Bronchial epithelial cell (primary cell): Measurements from ENCODE around the gene MBL2. TPM values are rescaled to one million over a fixed set of nuclear protein-coding genes. Genes with fewer than 3 reads are reported as not detected.

Source experiments
- DNase-seq: peaks from one replicate; pipeline ENCODE4 v3.0.0-alpha.2; 2010; ENCODE audit warnings: low read depth
- FAIRE-seq: peaks from 2 replicates; lab custom pipeline; 2011; peaks lifted over from hg19 to GRCh38; lab: Jason Lieb, UNC
- H3K27me3 ChIP-seq: 2 replicates; pipeline ENCODE4 v1.5.1; 2011; ENCODE audit warnings: low read length; ENCODE audit not compliant: control insufficient read depth, insufficient read depth
- H3K36me3 ChIP-seq: 2 replicates; pipeline ENCODE4 v1.5.1; 2011; ENCODE audit warnings: low read length; ENCODE audit not compliant: control insufficient read depth, insufficient read depth
- H3K4me3 ChIP-seq: 2 replicates; pipeline ENCODE4 v1.5.1; 2011; ENCODE audit warnings: mild to moderate bottlenecking, low read depth, low read length, control low read depth
- CTCF ChIP-seq: IDR thresholded peaks from 2 replicates; pipeline ENCODE4 v1.5.1; 2011; ENCODE audit warnings: mild to moderate bottlenecking, moderate library complexity, low read length, control low read depth, inconsistent platforms; ENCODE audit not compliant: insufficient read depth, severe bottlenecking
- total RNA-seq: library from RNA; depleted of rRNA; stranded (reverse); fragments of >200 nt; gene quantifications from 2 replicates; pipeline ENCODE4 v1.2.1, GENCODE V29; 2014

MBL2 gene
- total RNA-seq, 1 donor from 2014 or later = not detected

GRCh38 chr10:52757773-52758172 lies 14.8 kb downstream of the MBL2 start:
- Histone ChIP-seq H3K36me3 (no peaks in the 10 kb centered on the region), H3K27me3 (no peaks in the 10 kb centered on the region), H3K4me3 (no peak overlapping the region)
- TF ChIP-seq CTCF = no peak
- DNase-seq (no peak), FAIRE-seq (no peak)

- no peak for FAIRE-seq
- Histone ChIP-seq H3K36me3 (no peaks in the 10 kb centered on the region), H3K4me3 (no peak overlapping the region), H3K27me3 (no peaks in the 10 kb centered on the region)
- TF ChIP-seq CTCF = no peak
- DNase-seq = no peak
Observed at GRCh38 chr10:52756966-52757365, 15.6 kb downstream of the MBL2 start.

GRCh38 chr10:52756295-52756694 lies 16.3 kb downstream of the MBL2 start:
- H3K36me3 ChIP-seq = no peaks in the 10 kb centered on the region

GRCh38 chr10:52755297-52756062 lies 17.1 kb downstream of the MBL2 start:
- Histone ChIP-seq H3K4me3 (no peak overlapping the region), H3K27me3 (no peaks in the 10 kb centered on the region), H3K36me3 (no peaks in the 10 kb centered on the region)
- DNase-seq = peak; percentile 81
- TF ChIP-seq CTCF = no peak
- FAIRE-seq = no peak

More at GRCh38 chr10:52756295-52756694, 16.3 kb downstream of the MBL2 start:
- Histone ChIP-seq H3K4me3 (no peak overlapping the region), H3K27me3 (no peaks in the 10 kb centered on the region)
- TF ChIP-seq CTCF = no peak
- DNase-seq = no peak
- peak; percentile 66 for FAIRE-seq

- FAIRE-seq (no peak), DNase-seq (no peak)
- no peaks in the 10 kb centered on the region for H3K27me3 ChIP-seq
- no peak for TF ChIP-seq CTCF
- no peak overlapping the region for H3K4me3 ChIP-seq
- no peaks in the 10 kb centered on the region for H3K36me3 ChIP-seq
Observed at GRCh38 chr10:52752801-52753445, 19.7 kb downstream of the MBL2 start.

- no peaks in the 10 kb centered on the region for H3K27me3 ChIP-seq
- DNase-seq (no peak), FAIRE-seq (no peak)
- H3K36me3 ChIP-seq = no peaks in the 10 kb centered on the region
- TF ChIP-seq CTCF = no peak
- no peak overlapping the region for H3K4me3 ChIP-seq
Observed at GRCh38 chr10:52752261-52752660, 20.3 kb downstream of the MBL2 start.
